Cerebellar nuclear complex (tissue), 1 donor: ENCODE results near the gene TP73.

ENCODE experiments used
- DNase-seq, 2 experiments: peaks; one replicate each; lab custom pipeline; 2025; lab: John Stamatoyannopoulos, UW

TP73 gene

DNA sequence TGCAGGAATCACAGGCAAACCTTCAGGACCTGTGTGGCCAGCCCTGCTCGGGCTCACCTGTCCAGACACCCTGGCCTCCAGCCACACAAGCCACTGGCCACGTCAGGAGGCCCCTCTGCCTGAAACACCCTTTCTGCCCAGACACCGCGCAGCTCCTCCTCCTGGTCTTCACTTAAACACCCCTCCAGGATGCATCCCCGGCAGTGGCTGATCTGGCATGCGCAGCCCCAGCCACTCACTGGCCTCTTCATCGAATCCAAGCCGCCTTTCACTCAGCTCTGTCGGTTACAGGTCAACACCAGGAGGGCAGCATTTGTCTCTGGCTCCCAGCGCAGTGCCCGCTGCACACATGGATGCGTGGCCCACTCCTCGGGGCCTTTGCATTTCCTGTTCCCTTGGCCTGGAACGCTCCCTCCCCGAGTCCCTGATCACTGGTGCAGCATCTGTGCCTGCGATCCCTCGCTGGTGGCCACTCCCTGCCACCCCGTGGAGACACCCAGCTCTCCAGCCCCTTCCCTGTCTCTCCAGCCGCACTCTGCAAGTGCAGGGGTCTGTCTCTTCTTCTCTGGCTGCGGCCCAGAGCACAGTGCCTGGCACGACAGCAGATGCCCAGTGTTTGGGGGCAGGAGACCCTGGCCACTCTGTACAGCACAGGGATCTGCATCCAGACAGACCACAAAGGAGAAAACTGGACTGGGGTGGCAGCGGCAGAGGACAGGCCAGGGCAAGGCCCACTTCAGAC lies 18.1 kb upstream of the TP73 start:
- no peak for DNase-seq

DNA sequence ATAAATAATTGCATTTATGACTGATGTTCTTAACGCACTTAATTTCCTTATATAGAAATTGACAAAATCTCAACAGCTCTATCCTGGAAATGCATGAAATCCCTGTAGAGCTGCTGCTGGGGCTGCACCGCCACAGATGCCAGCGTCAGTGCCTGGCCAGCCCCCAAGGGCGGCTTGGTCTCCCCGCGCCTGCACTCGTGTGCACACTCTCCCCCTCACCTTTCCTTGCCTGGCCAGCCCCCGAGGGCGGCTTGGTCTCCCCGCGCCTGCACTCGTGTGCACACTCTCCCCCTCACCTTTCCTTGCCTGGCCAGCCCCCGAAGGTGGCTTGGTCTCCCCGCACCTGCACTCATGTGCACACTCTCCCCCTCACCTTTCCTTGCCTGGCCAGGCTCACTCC lies 16.2 kb upstream of the TP73 start:
- DNase-seq: no peak

DNA sequence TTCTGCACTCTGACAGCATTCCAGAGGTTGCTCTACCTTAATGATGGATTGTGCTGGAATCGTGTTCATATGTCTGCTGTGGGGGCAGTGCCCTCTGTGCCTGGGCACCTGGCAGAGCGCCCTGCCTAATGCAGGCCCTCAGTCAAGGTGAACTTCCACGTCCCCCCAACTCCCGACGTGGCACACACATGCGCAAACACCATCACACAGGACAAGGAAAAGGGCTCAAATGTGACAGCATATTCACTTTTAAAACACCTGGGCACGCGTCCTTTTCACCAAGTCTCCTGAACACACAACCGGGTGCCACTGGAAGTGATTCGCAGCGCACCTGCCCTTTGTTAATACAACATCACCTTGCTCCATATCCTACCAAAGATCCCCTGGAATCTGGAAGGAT lies 15.8 kb upstream of the TP73 start:
- DNase-seq: no peak

DNA sequence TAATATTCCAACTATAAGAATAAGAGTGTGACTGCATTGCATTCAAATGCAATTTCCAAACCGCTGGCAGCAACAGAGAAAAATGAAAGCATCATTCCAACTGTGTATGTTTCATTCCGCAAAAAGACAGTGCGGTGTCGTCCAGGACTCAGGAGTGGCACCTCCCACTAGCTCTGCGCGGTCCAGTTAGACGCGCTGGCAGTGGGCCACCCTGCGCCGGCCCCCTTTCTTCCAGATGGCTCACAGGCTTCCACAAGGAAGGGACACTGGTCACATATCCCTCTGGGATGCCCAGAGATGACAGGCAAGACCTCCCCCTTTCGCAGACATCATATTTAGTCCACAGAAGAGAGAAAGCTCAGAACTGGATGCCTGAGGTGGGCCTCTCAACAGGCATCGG lies 14.3 kb upstream of the TP73 start:
- no peak for DNase-seq

DNA sequence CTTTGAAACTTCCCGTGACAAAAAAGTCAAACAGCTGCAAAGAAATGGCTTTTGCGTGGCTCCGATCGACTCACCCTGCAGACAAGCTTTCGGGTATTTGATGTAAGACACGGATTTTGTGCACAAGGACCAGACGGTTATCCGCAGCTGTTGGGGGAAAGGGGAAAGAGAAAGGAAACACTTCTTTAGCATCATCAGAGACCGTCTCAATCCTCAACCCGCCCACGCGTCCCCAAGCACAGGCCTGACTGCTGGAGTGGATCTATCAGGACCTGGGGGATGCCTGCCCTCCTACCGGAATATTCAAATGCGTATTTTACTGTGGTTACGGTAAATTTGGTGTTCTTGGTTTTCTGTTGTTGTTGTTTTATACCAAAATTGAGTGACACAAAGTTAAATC lies 13.6 kb upstream of the TP73 start:
- DNase-seq: no peak

DNA sequence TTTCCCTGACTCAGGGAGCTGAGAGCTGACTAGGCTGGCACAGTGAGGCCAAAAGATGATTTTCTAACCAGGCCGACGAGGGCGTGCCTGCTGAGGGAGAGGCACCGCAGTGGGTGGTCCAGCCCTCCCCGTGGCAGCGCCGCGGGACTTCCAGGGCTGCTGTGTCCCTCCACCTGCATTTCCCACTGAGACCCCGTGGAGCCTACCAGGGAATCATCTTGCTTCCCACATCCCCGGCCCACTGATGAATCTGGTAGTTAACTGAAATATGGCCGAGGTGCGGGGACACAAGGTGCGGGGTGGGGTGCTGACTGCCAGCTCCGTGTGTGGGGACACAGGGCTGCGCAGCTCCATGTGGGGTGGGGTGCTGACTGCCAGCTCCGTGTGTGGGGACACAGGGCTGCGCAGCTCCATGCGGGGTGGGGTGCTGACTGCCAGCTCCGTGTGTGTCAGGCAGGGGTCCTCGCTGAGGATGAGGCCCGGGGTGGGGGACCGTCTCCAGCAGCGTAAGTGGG lies 12.9 kb upstream of the TP73 start:
- DNase-seq: no peak

DNA sequence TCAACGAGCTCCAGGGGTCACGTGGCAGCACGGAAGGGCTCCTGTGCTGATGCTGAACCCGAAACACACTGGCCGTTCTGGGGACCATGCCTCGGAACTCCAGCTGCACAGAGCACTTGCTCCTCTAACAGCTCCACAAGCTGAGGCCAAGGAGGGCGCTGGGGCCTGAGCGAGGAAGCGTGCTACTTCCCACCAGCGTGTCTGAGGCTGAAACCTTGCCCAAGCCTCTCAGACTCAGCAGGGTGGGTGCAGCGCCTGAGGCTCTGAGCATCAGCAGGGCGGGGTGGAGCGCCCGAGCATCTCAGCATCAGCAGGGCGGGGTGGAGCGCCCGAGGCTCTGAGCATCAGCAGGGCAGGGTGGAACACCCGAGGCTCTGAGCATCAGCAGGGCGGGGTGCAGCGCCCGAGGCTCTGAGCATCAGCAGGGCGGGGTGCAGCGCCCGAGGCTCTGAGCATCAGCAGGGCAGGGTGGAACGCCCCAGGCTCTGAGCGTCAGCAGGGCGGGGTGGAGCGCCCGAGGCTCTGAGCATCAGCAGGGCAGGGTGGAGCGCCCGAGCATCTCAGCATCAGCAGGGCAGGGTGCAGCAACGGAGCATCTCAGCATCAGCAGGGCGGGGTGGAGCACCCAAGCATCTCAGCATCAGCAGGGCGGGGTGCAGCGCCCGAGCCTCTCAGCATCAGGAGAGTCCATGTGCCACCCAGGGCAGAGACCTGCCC lies 12.0 kb upstream of the TP73 start:
- DNase-seq: no peak

DNA sequence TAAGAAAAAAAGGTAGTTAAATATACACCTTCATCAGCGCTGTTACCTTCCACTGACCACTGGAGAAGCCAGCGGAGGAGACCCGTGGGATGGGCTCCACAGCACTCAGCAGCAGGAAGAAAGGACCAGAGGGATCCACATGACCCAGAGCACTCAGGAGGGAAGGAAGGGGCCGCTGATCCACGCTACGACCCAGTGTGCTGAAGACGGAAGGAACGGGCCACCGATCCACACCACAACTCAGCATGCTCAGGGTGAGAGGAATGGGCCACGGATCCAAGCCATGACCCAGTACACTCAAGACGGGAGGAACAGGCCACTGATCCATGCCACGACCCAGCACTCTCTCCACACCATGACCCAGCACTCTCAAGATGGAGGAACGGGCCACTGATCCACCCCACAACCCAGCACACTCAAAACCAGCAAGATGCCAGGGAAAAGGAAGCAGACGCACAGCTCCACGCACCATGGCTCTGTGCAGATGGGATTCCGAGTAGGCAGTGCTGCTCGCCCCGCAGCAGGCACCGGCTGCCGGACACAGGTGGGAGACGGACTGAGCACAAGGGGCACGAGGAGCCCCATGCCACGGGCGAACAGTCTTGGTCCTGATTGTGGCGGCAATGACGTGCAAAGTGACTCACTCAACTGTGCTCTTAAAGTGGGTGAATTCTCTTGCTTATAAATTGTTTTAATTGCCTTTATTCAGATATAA lies 11.1 kb upstream of the TP73 start:
- DNase-seq: no peak

DNA sequence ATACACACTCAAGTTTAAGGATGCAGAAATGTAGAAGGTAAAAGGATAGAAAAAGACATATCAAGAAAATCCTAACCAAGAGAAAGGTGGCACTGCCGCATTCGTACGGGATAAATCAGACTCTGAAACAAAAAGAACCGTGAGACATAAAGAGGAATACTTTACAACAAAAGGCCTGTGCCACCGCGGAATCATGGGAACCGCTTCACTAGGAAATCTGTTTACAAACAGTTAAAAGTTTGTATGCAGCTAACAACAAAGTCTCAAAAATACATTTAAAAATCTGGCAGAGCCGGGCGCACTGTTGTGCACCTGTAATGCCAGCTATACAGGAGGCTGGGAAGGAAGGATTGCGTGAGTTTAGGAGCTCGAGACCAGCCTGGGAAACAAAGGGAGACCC lies 10.5 kb upstream of the TP73 start:
- no peak for DNase-seq

DNA sequence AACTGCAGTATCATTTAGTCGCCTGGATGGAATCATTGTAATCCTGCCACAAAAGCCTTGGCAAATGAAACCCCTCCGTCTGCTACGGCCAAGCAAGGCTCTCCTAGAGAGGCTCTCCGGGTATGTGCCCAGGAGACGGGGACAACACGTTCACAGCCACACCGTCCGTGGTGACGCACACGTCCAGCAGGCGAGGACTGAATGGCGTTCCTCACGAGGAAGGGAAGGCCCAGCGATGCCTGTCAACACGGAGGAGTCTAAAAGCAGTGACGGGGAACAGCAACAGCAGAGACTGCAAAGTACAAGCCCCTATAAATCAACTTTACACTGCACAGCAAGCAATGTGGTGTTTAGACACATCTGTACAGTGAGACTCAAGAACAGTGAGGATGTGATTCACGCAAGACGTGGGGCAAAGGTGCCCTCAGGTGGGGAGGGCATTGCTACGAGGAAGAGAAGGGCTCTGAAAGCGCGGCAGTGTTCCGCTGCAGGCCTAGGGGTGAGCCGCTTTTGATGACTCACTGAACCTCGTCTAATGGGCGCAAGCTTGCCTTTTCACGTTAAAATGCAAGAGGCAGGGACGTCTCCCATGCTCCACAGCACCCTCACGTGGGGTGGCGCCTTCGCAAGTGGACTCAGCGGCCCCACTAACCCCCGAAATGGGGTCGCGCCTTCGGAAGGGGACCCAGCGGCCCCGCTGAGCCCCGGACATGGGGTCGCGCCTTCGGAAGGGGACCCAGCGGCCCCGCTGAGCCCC lies 9.2 kb upstream of the TP73 start:
- no peak for DNase-seq

DNA sequence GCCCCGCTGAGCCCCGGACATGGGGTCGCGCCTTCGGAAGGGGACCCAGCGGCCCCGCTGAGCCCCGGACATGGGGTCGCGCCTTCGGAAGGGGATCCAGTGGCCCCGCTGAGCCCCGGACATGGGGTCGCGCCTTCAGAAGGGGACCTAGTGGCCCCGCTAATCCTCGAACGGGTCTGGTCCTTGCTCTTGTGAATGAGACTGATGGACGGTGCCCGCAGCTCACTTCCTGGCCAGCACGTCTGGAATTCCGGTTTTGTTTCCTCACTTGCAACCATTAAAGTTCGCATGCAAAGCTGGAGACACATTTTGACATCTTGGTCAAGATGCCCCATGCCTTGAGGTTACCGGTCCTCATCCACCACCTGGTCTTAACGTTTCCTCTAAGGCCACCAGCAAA lies 8.0 kb upstream of the TP73 start:
- no peak for DNase-seq

DNA sequence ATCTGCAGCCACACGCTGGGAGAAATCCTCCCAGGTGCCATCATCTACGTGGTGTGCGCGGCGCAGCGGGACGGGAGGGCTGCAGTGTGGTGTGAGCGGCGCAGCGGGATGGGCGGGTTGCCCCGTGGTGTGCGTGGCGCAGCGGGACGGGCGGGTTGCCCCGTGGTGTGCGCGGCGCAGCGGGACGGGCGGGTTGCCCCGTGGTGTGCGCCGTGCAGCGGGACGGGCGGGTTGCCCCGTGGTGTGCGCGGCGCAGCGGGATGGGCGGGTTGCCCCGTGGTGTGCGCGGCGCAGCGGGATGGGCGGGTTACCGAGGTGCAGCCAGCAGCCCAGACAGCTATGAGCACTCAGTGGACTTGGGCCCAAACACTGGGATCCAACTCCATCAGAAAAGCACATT lies 7.1 kb upstream of the TP73 start:
- DNase-seq: no peak

DNA sequence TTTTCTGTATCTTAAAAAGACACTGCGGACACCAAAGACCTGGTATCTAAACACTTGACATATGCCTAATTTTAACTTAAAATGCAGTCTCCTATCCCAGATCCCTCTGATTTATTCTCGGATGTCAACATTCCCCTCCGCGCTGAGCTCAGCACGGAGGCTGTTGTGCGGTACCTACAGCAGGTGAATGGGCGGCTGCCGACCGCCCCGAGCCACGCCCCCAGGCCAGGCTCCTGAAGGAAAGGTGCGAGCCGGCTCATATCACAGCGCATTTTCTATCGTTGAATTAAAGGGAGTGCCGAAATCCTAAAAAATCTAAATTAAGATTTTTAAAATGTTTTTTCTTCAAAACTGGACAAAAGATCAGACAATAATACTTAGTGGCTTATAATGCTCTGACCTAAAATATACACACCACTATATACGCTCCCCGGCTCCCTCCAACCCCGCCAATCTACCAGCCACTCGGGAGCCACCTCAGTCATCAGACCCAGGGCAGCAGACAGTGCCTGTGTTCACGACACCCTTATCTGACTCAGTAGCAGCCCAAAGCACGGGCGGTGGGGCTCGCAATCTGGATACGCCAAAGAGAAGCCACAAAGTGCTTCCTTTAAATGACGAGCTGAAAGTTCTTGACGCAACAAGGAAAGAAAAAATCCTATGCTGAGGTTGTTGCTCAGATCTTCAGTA lies 6.5 kb upstream of the TP73 start:
- no peak for DNase-seq

DNA sequence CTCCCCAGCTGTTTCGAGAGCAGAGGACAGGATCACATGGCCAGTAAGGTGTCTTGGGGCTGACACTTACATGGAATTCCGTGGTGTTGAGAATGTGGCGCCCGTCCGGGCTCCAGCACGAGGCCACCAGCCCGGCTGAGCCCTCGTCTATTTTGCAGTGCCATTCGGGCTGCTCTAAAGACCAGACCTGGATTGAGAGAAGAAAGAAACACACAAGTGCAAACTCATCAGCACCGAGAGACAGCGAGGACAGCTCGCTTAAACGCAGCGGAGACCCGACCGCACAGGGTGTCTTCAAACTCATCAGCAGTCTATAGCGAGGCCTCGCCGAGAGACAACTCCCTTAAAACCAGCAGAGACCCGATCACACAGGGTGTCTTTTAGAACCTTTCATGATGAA lies 5.7 kb upstream of the TP73 start:
- DNase-seq: no peak

DNA sequence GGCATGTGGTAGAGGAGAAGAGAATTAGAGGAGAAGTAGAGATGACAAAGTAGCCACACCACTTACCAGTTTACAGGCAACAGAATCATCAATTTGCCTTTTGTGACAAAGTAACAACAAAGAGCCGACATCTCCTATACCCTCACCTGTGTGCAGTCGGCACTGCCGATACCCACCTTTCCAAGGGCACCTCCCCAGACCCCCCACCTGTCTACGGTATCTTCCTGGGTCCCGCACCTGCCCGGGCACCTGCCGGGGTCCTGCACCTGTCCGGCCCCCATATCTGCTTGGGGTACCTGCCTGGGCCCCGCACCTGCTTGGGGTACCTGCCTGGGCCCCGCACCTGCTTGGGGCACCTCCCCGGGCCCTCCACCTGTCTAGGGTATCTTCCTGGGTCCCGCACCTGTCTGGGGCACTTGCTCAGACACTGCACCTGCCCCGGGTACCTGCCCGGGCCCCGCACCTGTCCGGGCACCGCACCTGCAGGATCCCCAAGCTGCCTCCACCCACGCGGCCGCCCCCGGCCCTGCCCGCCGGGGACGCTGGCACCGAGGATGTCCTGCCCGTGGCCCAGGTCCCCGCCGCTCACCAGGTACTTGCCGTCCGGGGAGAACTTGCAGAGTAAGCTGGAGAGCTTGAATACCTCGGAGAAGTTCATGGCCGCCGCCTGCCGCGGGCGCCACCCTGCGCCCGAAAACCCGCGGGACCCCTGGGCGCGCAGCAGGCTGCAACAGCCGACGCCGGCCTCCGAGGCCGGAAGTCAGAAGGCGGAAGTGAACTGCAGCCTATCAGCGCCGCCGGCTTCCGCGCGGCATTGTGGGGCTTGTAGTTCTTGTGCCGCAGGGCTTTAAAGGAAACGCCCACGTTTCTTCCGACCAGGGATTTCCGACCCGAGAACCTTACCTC lies 2.7 kb upstream of the TP73 start, which contains the start of gene WRAP73:
TSS of gene WRAP73 (minus strand) at position 762 of the 906 bp plus-strand sequence. CDS start at position 658, 104 bp downstream.
- peak; percentile 11 to 58 for DNase-seq

DNA sequence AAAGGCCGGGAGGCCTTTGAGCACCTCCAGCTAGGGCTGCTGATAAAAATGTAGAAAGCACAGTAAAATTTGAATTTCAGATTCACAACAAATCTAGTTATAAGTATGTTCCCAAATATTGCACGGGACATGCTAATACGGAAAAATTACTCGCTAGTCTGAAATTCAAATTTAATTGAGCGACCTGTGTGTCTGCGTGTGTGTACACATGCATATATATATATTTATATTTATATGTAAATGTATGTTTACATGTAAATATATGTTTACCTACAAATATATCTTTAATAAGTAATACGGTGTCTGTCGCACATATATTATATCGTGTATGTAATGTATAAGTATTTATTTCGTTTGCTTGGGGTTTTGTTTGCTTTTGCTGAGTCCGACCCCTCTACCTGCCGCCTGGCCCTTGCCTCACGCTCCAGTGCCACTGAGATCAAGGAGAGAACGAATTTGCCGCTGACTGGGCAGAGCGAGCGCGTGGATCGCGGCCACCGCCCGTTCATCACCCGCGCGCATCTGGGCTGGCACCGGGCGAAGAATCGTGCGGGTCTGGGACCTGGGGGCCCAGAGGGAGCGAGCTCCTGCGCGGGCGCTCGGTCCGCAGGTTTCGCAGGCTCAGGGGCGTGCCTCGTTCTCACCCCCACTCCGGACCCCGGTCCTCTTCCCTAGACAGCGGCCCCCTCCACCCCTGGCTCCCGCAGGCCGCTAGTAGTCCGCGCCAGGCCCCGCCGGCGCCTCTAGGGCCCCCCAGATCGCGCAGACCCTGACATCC lies 1.9 kb upstream of the TP73 start:
- DNase-seq: no peak

DNA sequence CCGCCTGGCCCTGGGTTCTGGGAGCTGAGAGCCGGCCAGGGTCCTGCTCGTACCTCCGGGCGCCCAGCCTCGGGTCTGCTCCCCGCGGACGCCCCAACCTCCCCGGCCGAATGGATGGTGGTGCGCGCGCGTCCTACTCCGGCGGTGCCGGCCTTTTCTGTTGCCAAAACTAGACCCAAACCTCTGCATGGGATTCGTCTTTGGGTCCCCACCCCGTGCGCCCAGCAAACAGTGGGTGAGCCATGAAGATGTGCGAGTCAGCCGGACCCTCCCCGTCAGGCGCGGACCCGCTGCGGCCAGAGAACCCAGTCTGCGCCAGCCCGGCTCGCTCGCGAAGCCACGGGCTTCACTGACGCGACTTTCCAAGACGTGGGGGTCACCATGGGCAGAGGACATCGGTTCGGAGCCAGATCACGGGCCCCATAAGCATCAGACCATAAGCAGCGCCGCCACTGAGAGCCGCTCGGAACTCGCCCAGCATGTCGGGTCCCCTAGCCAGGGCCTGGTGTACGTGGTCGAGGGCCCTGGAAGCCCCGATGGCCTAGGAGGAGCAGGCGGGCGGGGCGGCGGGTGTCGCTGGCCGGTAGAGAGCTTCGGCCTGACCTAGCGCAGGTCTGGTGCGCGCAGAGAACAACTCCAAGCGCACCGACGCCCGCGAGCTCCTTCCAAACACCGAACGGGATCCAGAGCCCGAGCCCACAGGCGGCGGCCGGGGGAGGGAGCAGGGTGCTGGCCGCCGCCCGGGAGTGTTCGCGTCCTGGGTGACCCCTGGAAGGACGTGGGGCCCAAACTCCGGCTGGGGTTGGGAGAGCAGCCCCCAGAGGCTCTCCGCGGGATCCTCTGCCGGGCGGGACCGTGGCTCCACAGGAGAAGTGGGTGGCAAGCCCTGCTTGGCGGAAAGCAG lies 1.0 kb upstream of the TP73 start:
- no peak for DNase-seq

DNA sequence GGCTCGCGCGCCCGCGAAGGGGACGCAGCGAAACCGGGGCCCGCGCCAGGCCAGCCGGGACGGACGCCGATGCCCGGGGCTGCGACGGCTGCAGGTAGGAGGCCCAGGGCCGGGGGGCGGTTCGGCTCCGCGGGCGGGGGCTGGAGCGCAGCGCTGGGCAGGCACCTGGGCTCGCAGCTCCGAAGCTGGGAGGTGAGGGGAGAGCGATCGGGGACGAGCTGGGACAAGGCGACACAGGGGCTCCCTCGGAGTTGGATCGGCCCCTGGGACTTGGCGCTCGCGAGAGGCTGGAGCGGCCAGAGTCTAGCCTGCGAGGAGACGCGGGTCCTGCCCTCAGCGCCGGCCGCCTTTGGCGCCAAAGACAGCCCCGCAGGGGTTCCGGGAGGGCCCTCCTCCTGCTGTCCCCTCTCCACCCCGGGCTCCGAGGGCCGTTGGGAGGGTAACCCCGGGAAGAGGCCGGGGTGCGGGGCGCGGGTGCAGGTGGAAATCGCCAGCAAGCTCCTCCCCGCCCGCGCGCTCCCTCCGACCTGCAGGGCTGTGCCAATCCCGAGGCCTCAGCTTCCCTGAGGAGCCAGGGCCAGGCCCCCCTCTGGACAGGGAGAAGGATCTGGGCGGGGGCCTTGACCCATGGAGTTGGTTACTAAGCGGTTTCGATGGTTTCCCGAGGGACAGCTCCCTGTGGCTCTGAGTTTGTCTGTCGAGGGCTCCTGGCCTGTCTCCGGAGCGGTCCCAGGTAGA lies 401 bp downstream of the TP73 start:
- no peak for DNase-seq
